HepG2 (cell line): ENCODE results near the gene SH3GLB2. TPM values are rescaled to one million over a fixed set of nuclear protein-coding genes. Genes with fewer than 3 reads are reported as not detected.

Experiments
- ATAC-seq: fragments of 200-7000 bp; cut with Tn5 transposase; 3 replicates; pipeline ENCODE4 v1.9.1; 2020; ENCODE audit warnings: mild to moderate bottlenecking, moderate library complexity
- BruUV-seq: library from RNA; stranded (reverse); fragments of 400-500 nt; replicated peaks from 2 replicates; lab custom pipeline; 2021; lab: Mats Ljungman, UMichigan
- CTCF ChIA-PET: fragments of 300-600 bp; formaldehyde crosslinking; extraction: SDS; loops from one replicate; lab custom pipeline; 2021; ENCODE audit warnings: low total read pairs, inconsistent platforms, low intra/inter-chr PET ratio; lab: Yijun Ruan, JAX
- POLR2A ChIA-PET: fragments of 350-600 bp; sonication (Branson Sonifier 250); formaldehyde crosslinking; loops from one replicate; lab custom pipeline; 2020; ENCODE audit warnings: antibody characterized with exemption, inconsistent platforms; lab: Yijun Ruan, JAX
- DNase-seq: peaks from one replicate; pipeline ENCODE4 v3.0.0-alpha.2; 2015; ENCODE audit warnings: low spot score
- FAIRE-seq: peaks from 3 replicates; lab custom pipeline; 2011; peaks lifted over from hg19 to GRCh38; lab: Jason Lieb, UNC
- H2AFZ ChIP-seq: one replicate; pipeline ENCODE4 v1.6.1; 2011; ENCODE audit warnings: low read length, inconsistent platforms
- H3K27ac ChIP-seq: fragments of 300-600 bp; 3 replicates; pipeline ENCODE4 v1.8.0; 2011; ENCODE audit warnings: mixed run types, mild to moderate bottlenecking, mixed read lengths, low read length, inconsistent platforms; ENCODE audit not compliant: insufficient read depth; ENCODE audit errors: extremely low read length
- H3K27me3 ChIP-seq, 2 experiments: fragments of 200-600 bp in 1 of 2; 2 replicates in 1 of 2; 3 replicates in 1 of 2; pipeline versions ENCODE4 v1.6.0 to v1.8.0; 2011; ENCODE audit warnings: low read length in 2 of 2, mild to moderate bottlenecking in 2 of 2, moderate library complexity in 2 of 2, inconsistent platforms in 1 of 2; ENCODE audit not compliant: insufficient read depth in 2 of 2, control insufficient read depth in 1 of 2
- H3K36me3 ChIP-seq, 2 experiments: fragments of 200-600 bp in 1 of 2; replicated peaks in 1 of 2; 2 replicates in 1 of 2; 3 replicates in 1 of 2; pipeline versions ENCODE4 v1.5.1 to v1.8.0; 2011; ENCODE audit warnings: low read length in 2 of 2, inconsistent platforms in 1 of 2; ENCODE audit not compliant: insufficient read depth in 2 of 2, control insufficient read depth in 1 of 2
- H3K4me1 ChIP-seq: 2 replicates; pipeline ENCODE4 v1.5.1; 2012; ENCODE audit warnings: low read length, inconsistent platforms; ENCODE audit not compliant: insufficient read depth
- H3K4me2 ChIP-seq: 2 replicates; pipeline ENCODE4 v1.6.0; 2011; ENCODE audit warnings: low read depth, low read length, inconsistent platforms
- H3K4me3 ChIP-seq, 3 experiments: fragments of 200-600 bp in 1 of 3; sonication (generic), shearing (Covaris generic) in 1 of 3; replicated peaks in 1 of 3; 2 replicates each; pipeline ENCODE4 v1.5.1; 2011 to 2016; ENCODE audit warnings: low read length in 3 of 3, inconsistent platforms in 2 of 3, low read depth in 2 of 3, mild to moderate bottlenecking in 2 of 3, control low read depth in 1 of 3, mixed read lengths in 1 of 3; ENCODE audit not compliant: insufficient read depth in 1 of 3
- H3K79me2 ChIP-seq: one replicate; pipeline ENCODE4 v1.6.1; 2011; ENCODE audit warnings: low read length, inconsistent platforms; ENCODE audit not compliant: insufficient read depth
- H3K9ac ChIP-seq: 2 replicates; pipeline ENCODE4 v1.6.0; 2011; ENCODE audit warnings: mild to moderate bottlenecking, low read depth, low read length, inconsistent platforms; ENCODE audit not compliant: insufficient read depth
- H3K9me3 ChIP-seq: 2 replicates; pipeline ENCODE4 v1.5.1; 2012; ENCODE audit warnings: mild to moderate bottlenecking, low read length
- H4K20me1 ChIP-seq: 2 replicates; pipeline ENCODE4 v1.6.0; 2011; ENCODE audit warnings: inconsistent platforms, mild to moderate bottlenecking, low read length, moderate library complexity; ENCODE audit not compliant: insufficient read depth
- MYNN ChIP-seq: sonication (generic); formaldehyde crosslinking; IDR thresholded peaks from 2 replicates; pipeline ENCODE4 v1.4.0; 2020; ENCODE audit warnings: mild to moderate bottlenecking, low read depth, missing genetic modification reagents
- NCOR1 ChIP-seq: fragments of 200-600 bp; sonication (generic); IDR thresholded peaks from 2 replicates; pipeline ENCODE4 v1.7.0; 2017; ENCODE audit warnings: antibody characterized with exemption, low read length, borderline replicate concordance
- SP5 ChIP-seq: IDR thresholded peaks from 2 replicates; pipeline ENCODE4 v1.6.1; 2016; ENCODE audit warnings: low read depth, borderline replicate concordance
- ZNF160 ChIP-seq: sonication (generic); formaldehyde crosslinking; IDR thresholded peaks from 2 replicates; pipeline ENCODE4 v1.8.0; 2022; ENCODE audit warnings: mild to moderate bottlenecking, inconsistent platforms, missing genetic modification reagents
- ZNF614 ChIP-seq: IDR thresholded peaks from 2 replicates; pipeline ENCODE4 v1.6.1; 2018; ENCODE audit warnings: missing biosample characterization, missing genetic modification reagents, inconsistent platforms, borderline replicate concordance
- ZNF75D ChIP-seq: sonication (generic); formaldehyde crosslinking; IDR thresholded peaks from 2 replicates; pipeline ENCODE4 v1.8.1; 2023; ENCODE audit warnings: missing genetic modification reagents, mild to moderate bottlenecking, borderline replicate concordance
- ZSCAN30 ChIP-seq: sonication (generic); formaldehyde crosslinking; IDR thresholded peaks from 2 replicates; pipeline ENCODE4 v1.5.0; 2020; ENCODE audit warnings: mild to moderate bottlenecking, missing genetic modification reagents
- WGBS: methylation state at CpG from one replicate; pipeline ENCODE4 v1.1.6; 2017; ENCODE audit warnings: low lambda C conversion rate; 5-methylcytosine and 5-hydroxymethylcytosine counted together
- in situ Hi-C: cut with HindIII; loops from 2 replicates; pipeline ENCODE4 v1.10.0; 2017; ENCODE audit warnings: low pct_unique_long_range_greater_than_20kb; ENCODE audit not compliant: extremely low pct_ligation_motif_present
- intact Hi-C: fragments of 100-400 bp; cut with micrococcal nuclease; formaldehyde crosslinking; loops from one replicate; pipeline ENCODE4 v1.10.0; 2022; ENCODE audit not compliant: unreplicated experiment
- polyA plus RNA-seq, 8 experiments: library from polyadenylated mRNA; depleted of rRNA in 3 of 8; stranded (reverse) in 7 of 8; unstranded in 1 of 8; fragments of >200 nt; fragmentation: Illumina TruSeq in 4 of 8; extraction: Trizol in 4 of 8; gene quantifications; 2 replicates each; pipeline versions ENCODE4 v1.2.1 to v1.2.3, GENCODE V29; 2011 to 2016; ENCODE audit warnings: low read depth in 4 of 8, missing spikeins in 1 of 8, mixed read lengths in 1 of 8; ENCODE audit not compliant: insufficient read depth in 1 of 8
- total RNA-seq, 5 experiments: library from RNA; depleted of rRNA; stranded (reverse); fragments of >200 nt; fragmentation: Illumina TruSeq; extraction: Trizol; gene quantifications; 2 replicates each; pipeline ENCODE4 v1.2.3, GENCODE V29; 2016; ENCODE audit warnings: low read depth in 1 of 5

SH3GLB2 gene
- total and polyA plus RNA-seq, 2 of the 13 experiments (the other 11 are each of a cell fraction or from before 2014, with no cell fraction given) = 24.0 to 40.6 TPM

DNA sequence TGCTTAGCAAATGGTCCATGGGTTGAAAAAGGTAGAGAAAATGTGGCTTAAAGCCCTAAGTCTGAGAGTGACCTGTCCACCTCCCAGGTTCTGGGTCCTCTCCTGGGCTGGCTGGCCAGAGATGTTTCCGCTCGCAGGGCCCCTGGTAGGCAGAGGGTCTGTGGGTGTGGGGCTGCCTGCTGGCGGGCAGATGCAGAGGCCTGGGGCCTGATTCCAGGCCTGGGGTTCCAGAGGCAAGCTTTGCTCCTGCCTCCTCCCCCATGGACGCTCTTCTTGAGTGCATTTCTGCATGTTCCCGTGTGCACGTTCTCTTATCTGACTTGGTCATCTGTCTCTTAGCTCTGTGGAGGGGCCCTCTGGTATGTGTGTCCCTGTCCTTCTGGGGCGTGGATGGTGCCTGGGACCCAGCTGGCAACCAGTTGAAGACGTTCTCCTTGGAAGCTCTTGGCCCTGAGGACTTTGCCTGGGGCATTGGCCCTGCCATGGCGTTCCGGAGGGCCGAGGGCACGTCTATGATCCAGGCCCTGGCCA, 12.0 kb upstream of the SH3GLB2 start:
- peaks cover 6% of the 10 kb centered on the region for H3K79me2 ChIP-seq
- H3K27me3 ChIP-seq = no peaks in the 10 kb centered on the region; a peak in 1 of 5 replicates
- no TSS peak for BruUV-seq
- no peak overlapping the region for H3K4me2 ChIP-seq
- WGBS = 100% methylated on average over 5 of the region's 12 CpGs
- CTCF ChIA-PET = no interaction called here
- H3K27ac ChIP-seq = no peak overlapping the region
- no peak for TF ChIP-seq ZNF614 (CRISPR knock-in tag)
- no peak for TF ChIP-seq ZSCAN30 (CRISPR knock-in tag)
- no peak for TF ChIP-seq NCOR1
- no peak for TF ChIP-seq ZNF75D (CRISPR knock-in tag)
- no peak for TF ChIP-seq MYNN (CRISPR knock-in tag)
- no peak for TF ChIP-seq ZNF160
- no peak for TF ChIP-seq SP5 (CRISPR knock-in tag)
- in situ Hi-C loops = no loop called here
- H3K4me3 ChIP-seq = no peak overlapping the region
- POLR2A ChIA-PET = no interaction called here
- H2AFZ ChIP-seq = no peak overlapping the region
- no peak for FAIRE-seq
- peaks cover 27% of the 10 kb centered on the region for H3K4me1 ChIP-seq
- no peak for DNase-seq
- no peaks in the 10 kb centered on the region for H3K9me3 ChIP-seq
- ATAC-seq = no peak
- no peaks in the 10 kb centered on the region for H4K20me1 ChIP-seq
- intact Hi-C loops = no loop called here
- H3K36me3 ChIP-seq = peaks cover 3 to 14% of the 10 kb centered on the region in 2 experiments; a peak in 4 of 5 replicates
- H3K9ac ChIP-seq = no peak overlapping the region
